BE2C (cell line): Measurements from ENCODE around the gene MC4R.
A peak's percentile ranks its signal among the peaks of the same experiment; 100 is the strongest.

Experiments used
- DNase-seq: peaks from one replicate; pipeline ENCODE4 v3.0.0-alpha.2; 2020
- H3K27me3 ChIP-seq: fragments of 250-450 bp; sonication (Bioruptor Pico); 2 replicates; pipeline ENCODE4 v1.5.1; 2020; ENCODE audit warnings: mild to moderate bottlenecking
- H3K36me3 ChIP-seq: fragments of 250-450 bp; sonication (Bioruptor Pico); 2 replicates; pipeline ENCODE4 v1.5.1; 2020; ENCODE audit warnings: mild to moderate bottlenecking
- H3K4me1 ChIP-seq: fragments of 250-450 bp; sonication (Bioruptor Pico); 2 replicates; pipeline ENCODE4 v1.5.1; 2020
- H3K4me3 ChIP-seq: 2 replicates; pipeline ENCODE4 v1.5.1; 2011; ENCODE audit warnings: low read depth, low read length
- H3K9me3 ChIP-seq: fragments of 250-450 bp; sonication (Bioruptor Pico); 2 replicates; pipeline ENCODE4 v1.5.1; 2020
- TF ChIP-seq, protein P1 (sequence below): IDR thresholded peaks from 2 replicates; pipeline ENCODE4 v1.5.1; 2012; ENCODE audit warnings: mild to moderate bottlenecking, low read depth, low read length

The MC4R gene

DNA sequence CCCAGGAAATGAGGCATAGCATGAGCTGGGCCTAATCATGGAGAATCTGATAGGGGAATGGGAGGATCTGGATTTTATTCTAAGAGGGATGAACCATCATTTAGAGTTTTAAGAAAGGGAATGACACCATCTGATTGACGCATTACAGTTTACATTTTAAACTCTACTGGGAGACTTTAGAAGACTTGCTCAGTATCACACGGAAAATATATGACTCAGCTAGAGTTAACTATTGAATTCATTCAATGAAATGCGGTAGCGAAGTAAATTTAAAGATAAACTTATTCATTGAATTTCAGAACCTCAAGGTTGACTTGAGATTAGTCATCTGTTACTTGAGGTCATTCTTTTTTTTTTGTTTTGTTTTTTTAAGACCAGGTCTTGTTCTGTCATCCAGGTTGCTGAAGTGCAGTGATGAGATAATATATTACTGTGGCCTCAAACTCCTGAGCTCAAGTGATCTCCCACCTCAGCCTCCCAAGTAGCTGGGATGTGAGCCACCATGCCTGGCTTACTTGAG lies 25.0 kb downstream of the MC4R start:
- no peaks in the 10 kb centered on the region for H3K9me3 ChIP-seq
- no peaks in the 10 kb centered on the region for H3K27me3 ChIP-seq
- H3K4me1 ChIP-seq = no peaks in the 10 kb centered on the region
- TF ChIP-seq, protein P1, sequence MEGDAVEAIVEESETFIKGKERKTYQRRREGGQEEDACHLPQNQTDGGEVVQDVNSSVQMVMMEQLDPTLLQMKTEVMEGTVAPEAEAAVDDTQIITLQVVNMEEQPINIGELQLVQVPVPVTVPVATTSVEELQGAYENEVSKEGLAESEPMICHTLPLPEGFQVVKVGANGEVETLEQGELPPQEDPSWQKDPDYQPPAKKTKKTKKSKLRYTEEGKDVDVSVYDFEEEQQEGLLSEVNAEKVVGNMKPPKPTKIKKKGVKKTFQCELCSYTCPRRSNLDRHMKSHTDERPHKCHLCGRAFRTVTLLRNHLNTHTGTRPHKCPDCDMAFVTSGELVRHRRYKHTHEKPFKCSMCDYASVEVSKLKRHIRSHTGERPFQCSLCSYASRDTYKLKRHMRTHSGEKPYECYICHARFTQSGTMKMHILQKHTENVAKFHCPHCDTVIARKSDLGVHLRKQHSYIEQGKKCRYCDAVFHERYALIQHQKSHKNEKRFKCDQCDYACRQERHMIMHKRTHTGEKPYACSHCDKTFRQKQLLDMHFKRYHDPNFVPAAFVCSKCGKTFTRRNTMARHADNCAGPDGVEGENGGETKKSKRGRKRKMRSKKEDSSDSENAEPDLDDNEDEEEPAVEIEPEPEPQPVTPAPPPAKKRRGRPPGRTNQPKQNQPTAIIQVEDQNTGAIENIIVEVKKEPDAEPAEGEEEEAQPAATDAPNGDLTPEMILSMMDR = no peak
- no peak overlapping the region for H3K4me3 ChIP-seq
- no peak for DNase-seq
- no peaks in the 10 kb centered on the region for H3K36me3 ChIP-seq

DNA sequence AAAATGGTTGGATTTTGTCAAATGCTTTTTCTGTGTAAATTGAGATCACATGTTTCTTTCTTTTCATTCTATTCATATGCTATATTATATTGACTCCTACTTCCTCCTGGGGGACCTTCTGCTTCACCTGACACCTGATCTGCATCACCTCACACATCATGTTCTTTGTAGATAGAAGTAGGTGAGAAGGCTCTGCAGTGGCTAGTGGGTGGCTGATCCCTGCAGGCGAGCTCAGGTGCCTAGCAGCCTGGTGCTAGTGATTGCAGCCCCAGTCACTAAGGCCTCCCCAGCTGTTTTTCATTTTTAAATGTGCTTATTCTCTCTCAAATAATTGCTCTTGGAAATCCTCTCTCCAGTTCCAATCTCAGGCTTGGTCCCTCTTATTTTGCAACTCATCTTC lies 33.6 kb downstream of the MC4R start:
- H3K4me1 ChIP-seq = no peaks in the 10 kb centered on the region
- H3K9me3 ChIP-seq = no peaks in the 10 kb centered on the region
- TF ChIP-seq, protein P1 = no peak
- no peak for DNase-seq
- no peak overlapping the region for H3K4me3 ChIP-seq
- H3K27me3 ChIP-seq = no peaks in the 10 kb centered on the region
- no peaks in the 10 kb centered on the region for H3K36me3 ChIP-seq

DNA sequence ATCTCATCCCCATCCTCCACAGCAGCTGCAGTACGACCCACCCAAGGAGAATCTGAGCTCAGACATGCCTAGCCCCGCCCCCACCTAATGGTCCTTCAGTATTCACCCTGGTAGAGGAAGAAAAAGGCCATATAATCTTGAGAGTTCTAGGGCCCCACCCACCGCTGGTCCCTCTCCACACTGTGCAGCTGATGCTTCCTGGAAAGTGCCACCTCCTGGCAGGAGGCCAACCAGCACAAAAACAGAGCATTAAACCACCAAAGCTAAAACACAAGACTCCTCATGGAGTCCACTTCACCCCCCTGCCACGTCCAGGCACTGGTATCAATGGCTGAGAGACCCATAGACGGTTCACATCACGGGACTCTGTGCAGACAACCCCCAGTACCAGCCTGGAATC lies 40.7 kb downstream of the MC4R start:
- no peaks in the 10 kb centered on the region for H3K9me3 ChIP-seq
- peak; percentile 14 for DNase-seq
- no peaks in the 10 kb centered on the region for H3K4me1 ChIP-seq
- no peak overlapping the region for H3K4me3 ChIP-seq
- TF ChIP-seq, protein P1 = no peak
- no peaks in the 10 kb centered on the region for H3K27me3 ChIP-seq
- H3K36me3 ChIP-seq = no peaks in the 10 kb centered on the region

DNA sequence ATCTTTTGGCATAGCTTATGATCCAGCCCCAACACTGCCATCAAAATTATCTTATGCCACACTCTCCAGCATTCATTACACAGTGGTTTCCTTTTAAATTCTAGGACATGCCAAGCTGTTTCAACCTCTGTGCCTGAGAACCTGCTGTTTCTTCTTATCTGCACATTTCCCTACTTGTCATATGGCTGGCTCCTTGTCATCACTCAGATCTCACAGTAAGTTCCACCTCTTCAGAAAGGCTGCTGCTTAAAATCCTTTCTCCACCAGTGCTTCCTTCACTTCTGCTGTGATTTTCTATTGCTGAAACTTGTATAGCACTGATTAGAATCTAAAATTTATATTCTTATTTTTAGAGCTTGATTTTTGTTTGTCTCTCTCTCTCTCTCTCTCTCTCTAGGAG lies 43.4 kb downstream of the MC4R start:
- TF ChIP-seq, protein P1 = no peak
- no peak overlapping the region for H3K4me3 ChIP-seq
- no peaks in the 10 kb centered on the region for H3K27me3 ChIP-seq
- DNase-seq = no peak
- H3K4me1 ChIP-seq = no peaks in the 10 kb centered on the region
- no peaks in the 10 kb centered on the region for H3K36me3 ChIP-seq
- H3K9me3 ChIP-seq = no peaks in the 10 kb centered on the region

DNA sequence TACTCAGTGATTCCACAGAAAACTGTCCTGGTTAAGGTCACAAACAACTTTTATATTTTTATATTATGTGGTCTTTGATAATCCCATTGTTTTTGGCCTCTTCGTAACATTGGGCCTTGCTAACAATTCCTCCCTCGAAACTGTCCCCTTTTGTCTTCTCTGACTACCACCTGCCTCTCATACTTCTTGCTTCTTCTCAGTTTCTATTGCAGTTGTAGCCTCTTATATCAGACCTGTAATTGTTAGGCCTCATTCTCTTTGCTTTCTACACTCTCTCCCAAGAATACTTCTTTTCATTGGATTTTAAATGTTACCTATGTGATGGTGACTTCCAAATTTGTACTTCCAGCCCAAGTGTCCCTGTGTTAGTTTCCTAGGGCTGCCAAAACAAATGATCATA lies 44.7 kb downstream of the MC4R start:
- TF ChIP-seq, protein P1 = no peak
- H3K27me3 ChIP-seq = no peaks in the 10 kb centered on the region
- no peaks in the 10 kb centered on the region for H3K4me1 ChIP-seq
- no peak for DNase-seq
- H3K9me3 ChIP-seq = no peaks in the 10 kb centered on the region
- no peak overlapping the region for H3K4me3 ChIP-seq
- H3K36me3 ChIP-seq = no peaks in the 10 kb centered on the region

DNA sequence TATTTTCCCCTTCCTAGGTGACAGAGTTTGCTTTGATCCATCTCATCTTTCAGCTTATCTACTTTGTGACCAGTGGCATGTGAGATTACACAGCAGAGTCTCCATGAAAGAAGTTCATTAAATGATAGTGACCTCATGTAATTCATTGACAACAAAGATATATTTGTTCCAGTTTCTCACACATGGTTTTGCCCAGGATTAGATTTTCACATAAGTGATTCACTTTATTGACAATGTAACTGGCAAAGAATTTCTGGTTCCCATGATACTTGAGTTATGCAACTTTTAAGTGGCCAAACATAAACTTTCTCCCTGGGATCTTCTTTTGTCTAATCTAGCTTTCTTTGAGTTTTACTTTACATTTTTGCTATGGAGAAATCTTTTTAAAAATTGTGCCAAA lies 50.0 kb downstream of the MC4R start:
- Histone ChIP-seq H3K9me3 (no peaks in the 10 kb centered on the region), H3K4me1 (no peaks in the 10 kb centered on the region), H3K4me3 (no peak overlapping the region), H3K27me3 (no peaks in the 10 kb centered on the region), H3K36me3 (no peaks in the 10 kb centered on the region)
- DNase-seq = no peak
- TF ChIP-seq, protein P1 = no peak
